ENCODE data around the gene CYP4F22.

DNA sequence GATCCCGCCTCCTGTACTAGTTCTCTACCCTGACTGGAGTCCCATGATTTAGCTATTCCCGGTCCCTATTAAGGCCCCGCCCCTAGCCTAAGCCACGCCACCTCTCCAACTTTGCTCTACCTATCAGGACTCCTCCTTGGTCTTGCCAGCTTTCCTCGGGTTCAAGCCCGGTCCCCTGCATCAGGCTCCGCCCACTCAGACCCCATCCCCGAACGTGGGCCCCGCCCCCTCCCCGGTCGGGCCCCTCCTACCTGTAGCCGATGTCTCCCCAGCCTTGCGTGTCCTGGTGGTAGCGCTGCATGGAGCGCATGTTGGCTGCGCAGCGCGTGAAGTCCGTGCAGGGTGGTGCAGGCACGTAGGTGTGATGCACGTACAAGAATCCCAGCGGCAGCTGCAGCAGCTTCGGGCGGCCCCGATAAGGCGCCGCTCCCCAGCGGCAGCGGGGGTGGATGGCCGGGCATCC, 36.7 kb upstream of the CYP4F22 start:
- TF ChIP-seq, protein P1, sequence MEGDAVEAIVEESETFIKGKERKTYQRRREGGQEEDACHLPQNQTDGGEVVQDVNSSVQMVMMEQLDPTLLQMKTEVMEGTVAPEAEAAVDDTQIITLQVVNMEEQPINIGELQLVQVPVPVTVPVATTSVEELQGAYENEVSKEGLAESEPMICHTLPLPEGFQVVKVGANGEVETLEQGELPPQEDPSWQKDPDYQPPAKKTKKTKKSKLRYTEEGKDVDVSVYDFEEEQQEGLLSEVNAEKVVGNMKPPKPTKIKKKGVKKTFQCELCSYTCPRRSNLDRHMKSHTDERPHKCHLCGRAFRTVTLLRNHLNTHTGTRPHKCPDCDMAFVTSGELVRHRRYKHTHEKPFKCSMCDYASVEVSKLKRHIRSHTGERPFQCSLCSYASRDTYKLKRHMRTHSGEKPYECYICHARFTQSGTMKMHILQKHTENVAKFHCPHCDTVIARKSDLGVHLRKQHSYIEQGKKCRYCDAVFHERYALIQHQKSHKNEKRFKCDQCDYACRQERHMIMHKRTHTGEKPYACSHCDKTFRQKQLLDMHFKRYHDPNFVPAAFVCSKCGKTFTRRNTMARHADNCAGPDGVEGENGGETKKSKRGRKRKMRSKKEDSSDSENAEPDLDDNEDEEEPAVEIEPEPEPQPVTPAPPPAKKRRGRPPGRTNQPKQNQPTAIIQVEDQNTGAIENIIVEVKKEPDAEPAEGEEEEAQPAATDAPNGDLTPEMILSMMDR (IDR thresholded peaks at IDR 0.05), result no peak
- TF ChIP-seq POLR2A (IDR thresholded peaks at IDR 0.05), result no peak
